Fibroblast of lung (primary cell): ENCODE results near the gene KLHL26.

ENCODE experiments used
- CTCF ChIP-seq, 2 donors: IDR thresholded peaks in 1 of 2; conservative IDR thresholded peaks in 1 of 2; 1 replicate in 1 of 2; 2 replicates in 1 of 2; pipeline ENCODE4 v1.5.1; 2011 to 2012; ENCODE audit warnings: low read length in 2 of 2, control low read depth in 1 of 2, inconsistent platforms in 1 of 2, low read depth in 1 of 2, mild to moderate bottlenecking in 1 of 2
- EZH2 ChIP-seq: IDR thresholded peaks from 2 replicates; pipeline ENCODE4 v1.5.1; 2012; ENCODE audit warnings: low read length, control low read depth, mild to moderate bottlenecking; ENCODE audit errors: missing control alignments

GRCh38 chr19:18698321-18699167 lies 61.7 kb downstream of the KLHL26 start:
- TF ChIP-seq CTCF (conservative IDR thresholded peaks at IDR 0.05 in 1 of 2, IDR thresholded peaks at IDR 0.05 in 1 of 2; ENCODE audit: low read depth in 1 of 2, low read length in 2 of 2) (no peak), EZH2 (no peak)
